ENCODE measurements around the gene RAB11FIP5.
"Not testable (repeated sequence)": the region's sequence is repeated elsewhere in the genome, so short reads cannot be mapped to it uniquely, and the experiment has no call there.

Gene RAB11FIP5

GRCh38 chr2:73111073-73112025 is 1.4 kb downstream of the RAB11FIP5 start:
- DNase-seq: no peak

- no peak for DNase-seq
Observed at GRCh38 chr2:73110168-73111072, 2.3 kb downstream of the RAB11FIP5 start.

GRCh38 chr2:73109431-73110167 is 3.1 kb downstream of the RAB11FIP5 start:
- DNase-seq: no peak

- no peak for DNase-seq
Observed at GRCh38 chr2:73107211-73107926, 5.4 kb downstream of the RAB11FIP5 start.

GRCh38 chr2:73106791-73107190 is 6.0 kb downstream of the RAB11FIP5 start:
- no peak for DNase-seq

GRCh38 chr2:73105511-73105971 is 7.2 kb downstream of the RAB11FIP5 start:
- no peak for DNase-seq

GRCh38 chr2:73104933-73105332 is 7.8 kb downstream of the RAB11FIP5 start:
- no peak for DNase-seq

GRCh38 chr2:73103018-73103542 is 9.7 kb downstream of the RAB11FIP5 start:
- no peak for DNase-seq

GRCh38 chr2:73101626-73102256 is 11.0 kb downstream of the RAB11FIP5 start:
- DNase-seq: no peak

- DNase-seq: no peak
Observed at GRCh38 chr2:73100956-73101355, 11.8 kb downstream of the RAB11FIP5 start.

GRCh38 chr2:73099486-73099885 is 13.3 kb downstream of the RAB11FIP5 start:
- no peak for DNase-seq

GRCh38 chr2:73095910-73096309 is 16.8 kb downstream of the RAB11FIP5 start:
- DNase-seq: no peak

GRCh38 chr2:73093601-73094218 is 19.0 kb downstream of the RAB11FIP5 start:
- DNase-seq: not testable (repeated sequence)

GRCh38 chr2:73092146-73092783 is 20.5 kb downstream of the RAB11FIP5 start:
- no peak for DNase-seq

GRCh38 chr2:73091696-73092095 is 21.1 kb downstream of the RAB11FIP5 start:
- no peak for DNase-seq

- no peak for DNase-seq
Observed at GRCh38 chr2:73091164-73091563, 21.6 kb downstream of the RAB11FIP5 start.

GRCh38 chr2:73089270-73090030 is 23.3 kb downstream of the RAB11FIP5 start:
- DNase-seq: no peak

- DNase-seq: no peak
Observed at GRCh38 chr2:73088703-73089102, 24.0 kb downstream of the RAB11FIP5 start.

GRCh38 chr2:73088211-73088610 is 24.5 kb downstream of the RAB11FIP5 start:
- no peak for DNase-seq

Data from OCI-M1 (cell line).